Hematopoietic multipotent progenitor cell treated with erythropoietin and hydrocortisone succinate and interleukin-3 and kit ligand, for 8 days (in vitro differentiated cells): ENCODE data around the gene TEX29.

Source experiments
- DNase-seq: peaks from one replicate; pipeline ENCODE4 v3.0.0-alpha.2; 2015

The TEX29 gene

DNA sequence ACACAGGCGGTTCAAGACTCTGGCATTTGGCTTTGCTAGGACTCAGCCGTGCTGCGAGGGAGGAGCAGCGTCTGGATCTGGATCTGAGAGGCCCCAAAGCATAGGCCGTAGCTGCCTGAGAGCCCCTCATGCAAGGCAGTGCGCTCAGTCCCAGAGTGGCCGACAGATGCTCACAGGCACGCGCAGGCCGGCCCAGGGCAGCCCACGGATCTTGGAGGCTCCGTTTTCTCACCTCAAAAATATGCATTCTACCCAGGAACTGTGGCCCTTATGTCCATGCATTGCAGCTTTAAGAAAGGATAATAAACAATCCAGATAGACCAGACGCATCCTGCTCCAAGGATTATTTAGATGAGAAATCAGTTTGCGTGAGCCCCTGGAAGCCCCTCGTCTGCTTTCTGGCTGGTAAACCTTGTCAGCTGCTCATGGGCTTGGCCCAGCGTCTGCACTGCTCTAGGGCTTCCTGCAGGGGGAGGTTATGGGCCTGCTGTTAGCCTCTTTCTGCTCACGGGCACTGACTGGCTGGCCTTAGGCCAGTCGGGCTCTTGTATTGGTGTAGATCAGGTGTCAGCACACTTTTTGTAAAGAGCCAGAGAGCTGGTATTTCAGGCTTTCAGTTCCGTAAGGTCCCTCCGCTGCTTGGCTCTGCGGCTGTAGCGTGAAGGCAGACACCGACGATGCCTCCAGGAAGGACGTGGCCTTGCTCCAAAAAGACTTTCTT, 24.2 kb downstream of the TEX29 start:
- DNase-seq = no peak

DNA sequence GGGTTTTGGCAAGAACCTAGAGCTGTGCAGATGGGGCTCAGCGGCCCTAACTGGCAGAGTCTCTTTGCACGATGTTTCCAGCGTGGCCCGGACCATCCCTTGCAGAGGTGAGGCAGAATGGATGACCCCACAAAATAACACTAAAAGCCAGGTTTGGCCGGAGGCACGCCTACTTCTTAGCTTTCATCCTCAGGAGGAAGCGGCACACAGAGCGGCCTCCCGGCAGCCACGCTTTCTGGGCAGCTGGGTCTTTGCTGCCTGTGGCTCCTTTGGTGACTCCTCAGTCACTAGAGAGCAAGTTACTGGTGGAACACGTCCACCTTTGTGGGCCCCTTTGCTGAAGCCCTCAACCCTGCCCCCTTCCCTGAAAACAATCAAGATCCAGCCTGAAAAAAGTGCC, 25.2 kb downstream of the TEX29 start:
- DNase-seq = no peak

DNA sequence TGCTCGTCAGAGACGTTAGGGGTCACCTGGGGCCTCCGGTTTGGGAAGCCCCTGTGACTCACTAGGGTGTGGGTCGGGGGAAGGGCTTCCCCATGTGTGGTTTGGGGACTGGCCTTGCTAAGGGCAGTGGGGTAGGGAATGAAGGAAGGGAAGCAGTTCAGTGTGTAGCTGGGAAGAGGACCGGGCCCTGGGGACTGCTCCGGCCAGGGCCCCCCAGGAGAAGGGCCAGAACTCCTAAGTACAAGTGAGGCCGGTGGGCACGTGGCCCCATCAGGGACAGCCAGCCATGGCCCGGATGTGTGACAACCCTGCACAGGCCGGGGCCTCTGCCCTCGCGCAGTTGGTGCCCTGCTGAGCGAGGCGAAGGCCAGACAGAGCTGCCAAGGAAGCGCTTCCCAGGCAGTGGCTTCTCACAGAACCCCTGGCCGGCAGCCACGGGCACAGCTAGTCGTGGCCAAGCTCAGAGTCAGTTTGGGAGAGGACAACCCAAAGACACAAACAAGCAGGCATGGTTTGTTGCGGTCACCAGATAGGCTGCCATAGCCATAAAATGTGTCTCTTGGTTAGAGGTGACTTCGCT, 25.7 kb downstream of the TEX29 start:
- no peak for DNase-seq

DNA sequence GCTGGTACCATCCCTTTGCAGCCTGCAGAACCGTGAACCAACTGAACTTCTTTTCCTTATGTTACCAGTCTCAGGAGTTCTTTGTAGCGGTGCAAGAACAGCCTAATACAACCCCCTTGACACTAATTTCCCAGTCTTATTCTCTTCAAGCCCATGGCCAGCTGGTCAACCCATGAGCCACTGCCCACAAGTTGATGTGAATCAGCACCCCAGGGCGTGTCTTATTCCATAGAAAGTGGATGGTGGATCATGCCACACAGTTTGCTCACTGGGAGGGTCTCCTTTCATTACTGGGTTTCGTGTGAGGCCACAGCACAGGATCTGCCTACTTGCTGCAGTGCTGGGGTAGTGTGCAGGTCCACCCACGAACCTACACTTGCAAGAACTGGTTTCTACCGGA, 27.0 kb downstream of the TEX29 start:
- no peak for DNase-seq

DNA sequence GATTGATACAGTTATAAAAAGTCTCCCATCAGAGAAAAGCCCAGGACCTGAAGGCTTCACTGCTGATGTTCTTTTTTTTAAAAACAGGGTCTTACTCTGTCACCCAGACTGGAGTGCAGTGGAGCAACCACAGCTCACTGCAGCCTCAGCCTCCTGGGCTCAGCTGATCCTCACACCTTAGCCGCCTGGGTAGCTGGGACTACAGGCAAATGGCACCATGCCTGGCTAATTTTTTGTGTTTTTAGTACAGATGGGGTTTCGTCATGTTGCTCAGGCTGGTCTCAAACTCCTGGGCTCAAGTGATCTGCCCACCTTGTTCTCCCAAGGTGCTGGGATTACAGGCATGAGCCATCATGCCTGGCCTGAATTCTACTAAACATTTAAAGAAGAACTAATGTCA, 33.1 kb downstream of the TEX29 start:
- DNase-seq = no peak

DNA sequence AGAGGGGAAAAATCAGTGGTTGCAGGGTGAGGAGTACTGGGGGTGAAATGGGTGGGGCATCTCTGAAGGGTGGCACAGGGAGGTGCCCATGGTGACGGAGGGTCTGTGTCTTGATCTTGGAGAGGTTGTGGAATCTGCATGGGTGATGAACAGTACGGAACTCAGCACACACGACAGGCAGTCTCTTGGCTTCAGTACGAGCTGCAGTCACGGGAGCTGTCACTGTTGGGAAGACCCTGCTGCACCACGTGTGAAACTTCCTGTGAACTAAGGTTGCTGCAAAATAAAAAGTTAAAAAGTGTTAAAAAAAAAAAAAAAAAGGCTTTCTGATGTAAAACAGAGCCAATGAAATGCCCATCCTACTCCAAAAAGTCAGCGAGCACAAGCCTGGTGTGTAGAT, 34.3 kb downstream of the TEX29 start:
- DNase-seq = no peak

DNA sequence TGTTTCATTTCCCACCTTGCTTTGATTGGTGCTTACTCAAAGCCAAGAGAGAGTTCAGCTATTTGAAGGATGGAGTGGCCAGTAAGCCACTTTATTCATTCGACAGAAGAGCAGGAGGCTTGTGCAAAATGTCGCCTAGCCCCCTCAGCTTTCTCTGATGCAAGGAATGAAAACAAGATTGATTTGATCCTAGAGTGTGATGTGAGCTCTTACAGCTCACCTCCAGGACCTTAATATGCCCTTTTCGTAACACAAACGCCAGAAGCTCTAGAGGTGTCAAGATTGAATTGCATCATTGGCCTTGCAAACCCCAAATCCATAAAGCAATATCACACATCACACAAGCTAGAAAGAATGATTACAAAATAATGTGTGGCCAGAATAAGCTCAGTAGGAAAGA, 36.4 kb downstream of the TEX29 start:
- DNase-seq = no peak

DNA sequence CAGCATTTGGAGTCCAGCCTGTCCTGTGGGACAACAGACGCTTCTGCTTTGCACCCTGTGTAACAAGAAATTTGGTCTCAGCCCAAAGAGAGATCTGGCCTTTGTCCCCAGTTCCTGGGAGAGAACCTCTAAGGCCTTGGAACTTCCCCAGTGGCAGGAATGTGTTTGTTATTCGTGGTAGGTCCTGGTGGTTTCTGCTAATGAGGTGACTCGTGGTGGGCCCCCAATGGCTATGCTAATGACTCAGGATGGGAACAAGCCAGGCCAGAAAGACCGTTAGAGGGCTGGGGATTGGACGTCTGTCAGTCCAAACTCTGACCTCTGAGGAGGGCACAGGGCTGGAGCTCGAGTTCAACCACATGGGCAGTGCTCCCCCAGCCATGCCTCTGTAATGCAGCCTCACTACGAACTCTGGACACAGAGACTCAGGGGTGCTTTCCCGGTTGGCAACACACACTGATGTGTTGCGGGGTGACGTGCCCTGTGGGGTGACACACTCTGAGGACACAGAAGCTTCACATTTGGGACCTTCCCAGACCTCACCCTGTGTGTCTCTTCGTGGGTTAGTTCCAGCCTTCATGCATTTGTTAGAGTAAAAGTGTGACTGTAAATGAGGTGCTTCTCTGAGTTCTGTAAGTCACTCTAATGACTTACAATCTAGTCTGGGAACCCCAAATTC, 38.9 kb downstream of the TEX29 start:
- no peak for DNase-seq

DNA sequence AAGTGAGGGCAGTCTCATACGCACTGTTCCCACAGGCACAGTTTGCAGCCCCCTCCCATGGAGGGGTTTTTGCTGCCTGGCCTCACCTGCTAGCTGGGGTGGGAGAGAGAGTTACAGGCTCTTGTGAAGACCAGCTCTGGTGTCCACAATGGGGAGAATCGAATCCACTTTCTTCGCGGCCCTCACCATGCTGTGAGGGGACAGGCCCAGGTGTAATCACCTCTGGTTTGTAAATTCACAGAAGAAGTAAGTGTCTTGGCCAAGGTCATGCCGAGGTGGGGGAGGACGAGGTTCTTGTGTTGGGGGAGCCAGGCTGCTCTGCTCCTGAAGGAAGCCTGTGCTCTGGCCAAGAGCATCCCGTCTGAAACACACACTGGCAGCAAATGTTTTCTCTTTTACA, 39.5 kb downstream of the TEX29 start:
- DNase-seq = no peak

DNA sequence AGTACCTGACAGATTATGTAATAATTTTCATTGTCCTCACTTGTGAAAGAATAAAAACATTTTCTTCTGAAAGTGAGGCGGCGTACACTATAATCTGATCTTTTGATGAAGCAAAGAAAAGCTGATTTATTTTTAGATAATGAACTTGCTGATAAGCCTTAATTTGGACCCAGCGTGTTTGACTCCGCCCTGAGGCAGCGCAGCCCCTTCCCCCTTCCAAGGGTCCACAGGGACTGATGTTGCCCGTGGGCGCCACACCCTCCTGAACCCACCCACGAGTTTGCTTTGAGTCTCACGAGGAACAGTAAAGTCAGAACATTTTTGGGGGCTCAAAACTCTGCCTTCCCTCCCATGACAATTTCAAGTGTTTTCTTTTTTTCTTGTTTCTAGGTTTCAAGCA, 40.0 kb downstream of the TEX29 start:
- no peak for DNase-seq

DNA sequence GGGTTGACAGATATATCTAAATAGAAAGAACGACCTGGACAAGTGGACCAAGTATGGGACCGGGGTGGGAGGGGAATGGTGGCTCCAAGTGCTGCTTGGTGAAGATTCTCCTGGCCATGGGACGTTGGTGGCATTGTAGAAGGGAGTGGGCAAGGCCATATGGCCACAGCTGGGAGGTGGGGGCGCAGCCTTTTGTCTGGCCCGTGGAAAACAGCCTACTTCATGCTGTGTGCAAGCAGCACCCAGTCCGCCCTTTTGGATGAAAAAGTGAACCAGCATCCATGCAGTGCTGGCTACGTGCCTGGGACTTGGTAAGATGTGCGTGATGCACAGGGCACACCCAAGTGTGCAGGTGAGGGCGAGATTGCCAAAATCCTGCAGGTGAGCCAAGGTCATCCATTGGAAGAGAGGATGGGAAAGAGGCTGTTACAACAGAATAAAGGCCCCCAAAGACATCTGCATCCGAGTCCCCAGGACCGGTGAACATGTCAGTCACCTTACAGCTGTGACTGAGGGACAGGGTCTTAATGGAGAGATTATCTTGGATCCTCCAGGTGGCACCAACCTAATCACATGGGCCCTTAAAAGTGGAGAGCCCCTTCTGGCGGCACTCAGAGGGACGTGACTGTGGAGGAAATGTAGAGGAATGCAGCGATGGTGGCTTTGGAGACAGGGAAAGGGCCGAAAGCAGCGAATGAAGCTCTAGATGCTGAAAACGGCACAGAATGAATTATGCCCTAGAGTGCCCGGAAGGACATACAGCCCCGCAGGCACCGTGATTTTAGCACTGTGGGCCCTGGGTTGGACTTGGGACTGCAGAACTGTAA, 40.8 kb downstream of the TEX29 start:
- no peak for DNase-seq

DNA sequence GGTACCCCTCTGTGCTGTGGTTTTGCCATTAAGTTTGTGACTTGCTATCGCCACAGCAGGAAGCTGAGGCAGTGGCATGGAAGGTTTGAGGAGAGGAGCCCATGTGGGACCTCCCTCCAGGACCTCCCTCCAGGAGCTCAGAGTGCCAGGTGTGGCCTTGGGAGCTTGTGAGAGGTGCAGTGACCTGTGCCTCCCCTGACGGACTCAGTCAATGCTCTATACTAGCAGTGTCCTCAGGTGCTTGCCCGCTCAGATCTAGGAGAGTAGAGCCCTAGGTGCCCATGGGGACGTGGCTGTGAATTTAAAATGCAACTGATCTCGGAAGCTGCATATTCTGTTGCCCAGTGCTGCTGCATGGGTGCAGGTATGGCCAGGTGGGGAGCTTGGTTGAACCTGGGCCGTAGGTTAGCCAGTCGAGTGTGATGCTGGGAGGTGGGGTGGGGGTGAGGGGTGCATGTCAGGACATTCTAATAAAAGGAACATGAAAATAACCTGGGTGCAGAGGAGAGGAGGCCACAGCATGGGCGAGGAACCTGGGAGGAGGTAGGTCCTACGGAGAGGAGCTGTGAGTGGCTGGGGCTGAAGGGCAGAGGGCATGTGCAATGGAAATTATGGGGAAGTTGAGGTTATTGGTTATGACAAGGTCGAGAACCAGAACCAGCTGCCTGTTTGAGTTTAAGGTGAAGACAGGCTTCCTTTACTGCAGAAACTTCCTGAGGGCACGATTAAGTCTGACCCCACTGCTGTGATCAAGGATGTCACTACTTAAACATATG, 41.6 kb downstream of the TEX29 start:
- no peak for DNase-seq

DNA sequence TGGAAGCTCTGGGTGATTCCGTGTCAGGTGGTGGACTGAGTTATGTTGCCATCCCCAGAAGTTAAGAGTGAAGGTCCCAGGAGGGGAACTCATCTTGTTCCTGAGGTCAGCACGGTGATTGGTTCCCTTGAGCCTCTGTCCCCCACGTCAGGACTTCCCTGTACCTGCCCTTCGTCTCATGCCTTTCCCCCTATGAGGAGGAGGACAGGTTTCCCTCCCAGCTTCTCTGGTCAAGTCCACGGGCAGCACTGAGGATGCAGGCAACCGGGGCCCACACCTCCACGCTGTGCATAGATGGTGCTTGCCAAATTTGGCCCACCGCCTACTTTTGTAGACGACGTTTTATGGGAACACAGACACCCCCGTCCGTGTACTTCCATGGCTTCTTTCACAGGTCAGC, 42.7 kb downstream of the TEX29 start:
- DNase-seq = no peak

DNA sequence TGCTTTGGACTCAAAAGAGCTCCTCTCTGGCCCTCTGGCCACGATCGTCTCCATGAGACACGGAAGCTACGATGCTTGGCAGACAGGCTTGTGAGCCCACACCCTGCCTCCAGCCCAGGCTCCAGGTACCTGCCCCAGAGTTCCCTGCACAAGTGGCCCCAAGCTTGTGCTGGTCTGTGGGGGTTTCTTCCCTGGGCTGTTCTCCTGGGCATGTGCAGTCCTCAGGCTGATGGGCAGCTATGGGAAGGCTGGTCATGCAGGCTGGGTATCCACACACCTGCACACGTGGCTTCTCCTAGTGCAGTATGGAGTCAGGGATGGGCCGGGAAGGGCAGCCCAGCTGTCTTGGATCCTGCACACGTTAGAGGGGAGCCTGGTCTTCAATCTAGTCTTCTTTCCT, 43.1 kb downstream of the TEX29 start:
- DNase-seq = no peak

DNA sequence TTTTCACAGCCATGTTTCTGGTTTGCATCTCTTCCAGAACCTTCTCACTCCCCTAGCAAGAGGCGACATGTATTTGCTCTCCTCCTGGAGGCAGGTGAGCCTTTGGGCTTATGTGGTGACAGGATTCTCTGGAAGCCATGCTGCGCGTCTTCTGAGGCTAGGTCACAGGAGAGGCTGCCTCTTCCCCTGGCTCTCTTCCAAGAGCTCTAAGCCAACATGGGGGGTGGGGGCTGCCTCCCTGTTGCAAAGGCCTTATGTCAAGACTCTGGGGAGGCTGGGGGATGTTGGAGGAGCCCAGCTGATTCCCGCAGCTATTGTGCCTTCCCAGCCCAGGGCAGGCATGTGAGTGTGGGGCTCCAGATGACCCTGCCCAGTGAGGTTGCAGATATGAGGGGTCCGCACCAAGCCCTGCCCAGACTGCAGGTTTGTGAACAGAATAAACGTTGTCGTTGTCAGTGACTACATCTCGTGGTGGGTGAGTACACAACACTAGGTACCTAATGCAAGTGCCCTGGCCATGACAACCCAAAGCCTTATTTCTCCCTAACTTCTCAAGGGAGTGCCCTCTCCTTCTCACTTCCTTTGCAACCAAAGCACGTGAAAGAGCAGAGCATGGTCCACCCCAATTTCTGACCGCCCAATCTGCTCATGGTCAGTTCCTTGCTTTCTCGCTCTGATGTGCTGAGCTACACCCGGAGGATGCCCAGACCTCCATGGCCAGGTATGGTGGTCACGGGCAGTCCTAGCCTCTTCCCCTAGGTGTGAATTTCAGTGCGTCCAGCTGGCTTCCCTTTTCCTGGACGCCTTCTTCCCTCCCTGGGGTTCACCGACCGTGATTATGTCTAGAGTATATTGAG, 44.9 kb downstream of the TEX29 start:
- DNase-seq = no peak

DNA sequence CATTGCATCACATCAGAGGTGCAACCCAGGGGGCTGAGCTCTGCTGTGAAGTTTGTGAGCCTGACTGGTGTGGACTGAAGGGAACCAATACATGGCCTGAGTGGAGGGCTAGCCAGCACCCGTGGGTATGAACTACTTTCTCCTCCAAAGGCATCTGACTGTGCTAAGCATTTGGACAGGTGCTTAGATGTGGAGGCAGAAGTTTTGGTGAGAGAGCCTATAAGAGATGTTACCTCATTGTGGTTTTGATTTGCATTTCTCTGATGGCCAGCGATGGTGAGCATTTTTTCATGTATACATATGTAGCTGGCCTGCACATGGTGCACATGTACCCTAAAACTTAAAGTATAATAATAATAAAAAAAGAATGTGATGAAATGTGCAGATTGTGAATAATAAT, 46.9 kb downstream of the TEX29 start:
- no peak for DNase-seq

DNA sequence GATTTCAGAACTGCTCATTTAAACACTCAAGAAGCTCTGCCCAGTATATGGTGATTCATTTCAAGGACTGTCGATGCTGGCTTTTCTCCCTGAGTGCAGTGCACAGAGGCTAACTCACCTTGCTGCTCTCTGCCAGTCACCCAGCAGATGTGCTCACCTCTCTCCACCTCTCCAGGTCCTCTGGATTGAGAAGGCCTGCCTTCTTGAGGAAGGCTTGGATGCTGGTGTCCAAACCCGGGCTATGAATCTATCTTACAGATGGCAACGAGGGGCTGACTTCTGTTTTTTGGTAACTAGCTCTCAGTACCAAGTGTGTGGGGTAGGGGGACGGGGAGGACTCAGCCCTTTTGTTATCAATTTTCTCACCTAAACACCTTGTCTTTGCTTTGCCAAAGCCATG, 47.6 kb downstream of the TEX29 start:
- DNase-seq = no peak

DNA sequence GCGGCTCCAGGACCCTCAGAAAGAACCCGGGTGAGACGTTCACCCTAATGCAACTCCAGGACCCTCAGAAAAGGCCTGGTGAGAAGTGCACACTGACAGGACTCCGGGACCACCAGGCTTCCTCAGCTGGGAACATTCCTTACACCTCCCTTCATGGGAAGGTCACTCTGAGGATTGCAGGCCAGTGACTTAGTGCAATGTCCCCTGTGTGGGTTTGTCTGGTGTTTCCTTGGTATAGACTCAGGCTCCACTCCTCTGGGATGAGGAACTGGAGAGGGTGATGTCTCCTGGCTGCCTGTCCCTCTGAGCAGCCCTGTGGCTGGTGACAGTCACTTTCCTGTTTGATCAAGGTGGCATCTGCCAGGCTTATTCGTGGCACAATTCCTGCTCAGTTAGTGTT, 49.7 kb downstream of the TEX29 start:
- no peak for DNase-seq

DNA sequence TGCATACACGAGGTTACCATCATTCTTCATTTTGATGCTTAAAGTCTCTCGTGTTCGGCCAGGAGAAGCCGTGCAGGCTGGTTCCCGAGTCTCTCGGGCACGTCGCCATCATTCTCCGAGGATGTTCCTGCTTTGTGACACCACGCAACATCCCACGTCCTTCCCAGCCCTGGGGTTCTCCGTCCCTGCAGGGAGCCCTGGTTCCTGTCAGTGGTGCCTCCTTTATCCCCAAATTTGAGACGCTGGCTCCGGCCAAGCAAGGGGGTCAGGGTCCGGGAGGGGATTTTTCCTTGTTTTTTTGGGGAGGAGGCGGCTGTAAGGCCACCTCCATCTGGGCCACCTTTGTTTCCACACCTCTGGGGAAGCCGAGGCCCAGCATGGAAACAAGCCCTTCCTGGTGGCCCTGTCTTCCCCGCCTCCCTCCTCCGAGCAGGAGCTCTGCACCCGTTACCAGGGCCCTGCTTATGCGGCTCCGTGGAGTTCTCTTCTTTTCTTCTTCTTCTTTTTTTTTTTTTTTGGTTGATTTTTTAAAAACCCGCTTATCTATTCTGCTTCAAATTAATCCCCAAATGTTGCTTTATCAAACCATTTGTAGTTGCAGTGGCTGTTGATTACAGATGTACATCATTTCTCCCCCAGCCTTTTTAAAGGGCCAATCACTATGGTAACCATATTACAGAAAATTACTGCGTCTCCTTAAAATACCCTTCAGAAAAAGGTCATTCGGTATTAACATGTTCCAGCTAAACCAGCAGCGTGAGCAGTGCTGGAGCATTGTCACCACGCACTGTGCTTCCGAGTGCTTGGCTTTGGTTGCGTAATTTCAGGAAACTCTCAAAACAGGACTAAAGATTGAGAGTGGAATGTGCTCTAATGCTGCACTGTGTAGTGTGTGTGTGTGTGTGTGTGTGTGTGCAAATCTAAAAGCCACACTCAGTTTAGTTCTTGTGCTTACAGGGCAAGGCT, 50.4 kb downstream of the TEX29 start:
- DNase-seq = no peak

DNA sequence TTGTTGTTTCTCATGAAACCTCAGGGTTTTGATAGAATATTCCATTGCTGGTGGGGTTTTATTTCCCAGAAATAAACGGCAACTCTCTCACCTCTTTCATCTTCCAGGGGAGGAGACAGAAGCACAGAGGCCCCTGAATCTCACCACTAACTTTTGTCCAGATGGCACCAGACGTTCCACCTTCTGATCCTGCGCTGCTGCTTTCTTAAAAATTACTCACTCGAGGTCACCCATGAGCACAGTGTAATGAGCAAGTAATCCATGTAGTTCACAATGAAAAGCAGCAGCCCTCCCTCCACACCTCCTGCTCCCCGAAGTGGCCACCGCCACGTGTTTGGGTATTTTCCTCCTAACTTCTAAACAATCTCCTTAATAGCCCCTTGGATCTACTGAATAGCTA, 51.3 kb downstream of the TEX29 start:
- DNase-seq = no peak
